GM12873 (cell line): ENCODE results near the gene PLCL1.

Experiments used
- TF ChIP-seq, protein P1 (sequence below): IDR thresholded peaks from 2 replicates; pipeline ENCODE4 v1.5.1; 2012; ENCODE audit warnings: low read depth, mild to moderate bottlenecking, moderate library complexity, low read length, control low read depth; ENCODE audit not compliant: insufficient read depth; ENCODE audit errors: missing control alignments

The PLCL1 gene

DNA sequence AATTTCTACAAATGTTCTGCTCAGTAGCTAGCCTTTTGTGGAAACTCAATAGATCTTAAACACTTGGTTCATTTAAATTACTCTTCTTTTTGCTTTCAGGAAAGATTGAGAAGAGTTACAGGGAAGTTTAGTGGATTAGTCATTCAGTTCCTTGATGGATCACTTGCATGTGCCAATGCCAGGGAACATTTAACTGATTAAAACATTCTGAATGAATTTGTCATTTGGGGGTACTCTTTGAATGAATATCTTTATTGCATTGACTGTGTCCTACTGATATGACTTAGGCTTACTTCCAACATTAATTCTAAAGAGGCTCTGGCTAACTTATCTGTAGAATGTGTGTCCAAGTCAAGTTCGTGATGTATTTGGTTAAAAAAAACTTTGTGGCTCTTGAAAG lies 199.8 kb downstream of the PLCL1 start:
- TF ChIP-seq, protein P1, sequence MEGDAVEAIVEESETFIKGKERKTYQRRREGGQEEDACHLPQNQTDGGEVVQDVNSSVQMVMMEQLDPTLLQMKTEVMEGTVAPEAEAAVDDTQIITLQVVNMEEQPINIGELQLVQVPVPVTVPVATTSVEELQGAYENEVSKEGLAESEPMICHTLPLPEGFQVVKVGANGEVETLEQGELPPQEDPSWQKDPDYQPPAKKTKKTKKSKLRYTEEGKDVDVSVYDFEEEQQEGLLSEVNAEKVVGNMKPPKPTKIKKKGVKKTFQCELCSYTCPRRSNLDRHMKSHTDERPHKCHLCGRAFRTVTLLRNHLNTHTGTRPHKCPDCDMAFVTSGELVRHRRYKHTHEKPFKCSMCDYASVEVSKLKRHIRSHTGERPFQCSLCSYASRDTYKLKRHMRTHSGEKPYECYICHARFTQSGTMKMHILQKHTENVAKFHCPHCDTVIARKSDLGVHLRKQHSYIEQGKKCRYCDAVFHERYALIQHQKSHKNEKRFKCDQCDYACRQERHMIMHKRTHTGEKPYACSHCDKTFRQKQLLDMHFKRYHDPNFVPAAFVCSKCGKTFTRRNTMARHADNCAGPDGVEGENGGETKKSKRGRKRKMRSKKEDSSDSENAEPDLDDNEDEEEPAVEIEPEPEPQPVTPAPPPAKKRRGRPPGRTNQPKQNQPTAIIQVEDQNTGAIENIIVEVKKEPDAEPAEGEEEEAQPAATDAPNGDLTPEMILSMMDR: no peak

DNA sequence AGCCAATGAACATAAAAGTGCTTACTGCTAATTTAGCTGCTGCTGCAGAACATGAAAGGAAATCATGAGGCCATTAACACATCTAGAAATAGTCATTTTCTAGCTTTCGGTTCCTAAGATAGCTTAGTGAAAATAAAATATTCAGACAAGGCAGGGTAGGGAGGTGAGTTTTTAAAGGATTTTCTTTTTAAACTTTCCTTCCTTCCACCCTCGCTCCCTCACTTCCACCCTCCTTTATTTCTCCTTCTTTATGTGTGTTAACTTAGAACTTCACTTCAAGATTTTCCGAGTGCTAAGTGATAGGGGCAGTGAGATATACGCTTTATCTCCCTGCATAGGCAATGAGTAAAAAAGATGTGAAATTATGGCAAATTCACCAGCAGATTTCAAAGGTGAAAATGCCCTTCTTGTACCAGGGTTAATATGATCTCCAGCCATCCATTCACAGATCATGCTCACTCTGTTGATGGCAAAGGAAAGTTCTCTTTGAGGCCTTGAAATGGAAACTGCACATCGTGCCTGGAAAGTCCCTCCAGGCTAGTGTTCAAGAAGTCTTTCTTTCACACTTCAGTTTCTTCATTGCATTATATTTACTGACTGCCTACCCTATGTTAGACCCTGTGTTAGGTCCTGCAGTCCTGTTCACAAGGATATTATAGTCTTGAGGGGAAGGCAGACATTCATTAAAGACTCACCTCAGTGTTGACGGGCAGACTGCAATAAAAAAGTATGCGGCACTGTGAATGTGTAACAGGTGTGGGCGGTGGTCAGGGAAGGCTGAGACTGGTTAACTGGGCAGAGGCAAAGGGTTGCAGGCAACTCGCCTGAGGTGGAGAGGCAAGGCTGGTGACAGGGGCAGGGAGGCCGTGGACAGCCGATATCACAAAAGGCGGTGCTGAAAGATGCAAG lies 200.8 kb downstream of the PLCL1 start:
- TF ChIP-seq, protein P1: no peak

DNA sequence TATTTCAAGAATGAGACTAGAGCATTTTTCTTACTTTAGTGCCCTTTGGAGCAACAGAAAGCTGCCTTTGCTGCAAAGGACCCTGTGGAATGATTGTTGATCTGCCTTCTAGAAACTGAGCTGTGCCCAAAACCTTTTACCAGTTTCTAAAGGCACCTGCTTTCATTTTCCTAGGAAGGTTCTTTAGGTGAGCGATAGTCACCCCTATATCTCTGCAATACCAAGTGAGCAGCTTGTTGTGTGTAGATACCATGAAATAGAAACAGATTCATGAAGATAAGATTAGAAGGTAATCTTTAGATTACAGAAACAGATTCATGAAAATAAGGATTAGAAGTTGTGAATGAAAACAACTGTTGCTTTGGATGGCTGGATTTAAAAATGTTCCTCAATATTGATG lies 202.3 kb downstream of the PLCL1 start:
- TF ChIP-seq, protein P1: no peak

DNA sequence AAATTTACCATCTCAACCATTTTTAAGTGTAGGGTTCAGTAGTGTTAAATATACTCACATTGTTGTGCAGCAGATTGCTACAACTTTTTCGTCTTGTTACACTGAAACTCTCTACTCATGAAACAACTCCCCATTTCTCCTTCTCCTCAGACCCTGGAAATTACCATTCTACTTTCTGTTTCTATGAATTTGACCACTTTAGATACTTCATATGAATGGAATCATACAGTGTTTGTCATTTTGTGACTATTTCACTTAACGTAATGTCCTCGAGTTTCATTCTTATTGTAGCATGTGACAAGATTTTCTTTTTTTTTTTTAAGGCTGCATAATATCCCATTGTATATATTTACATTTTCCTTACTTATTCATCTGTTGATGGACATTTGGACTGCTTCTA lies 203.8 kb downstream of the PLCL1 start:
- TF ChIP-seq, protein P1: no peak

DNA sequence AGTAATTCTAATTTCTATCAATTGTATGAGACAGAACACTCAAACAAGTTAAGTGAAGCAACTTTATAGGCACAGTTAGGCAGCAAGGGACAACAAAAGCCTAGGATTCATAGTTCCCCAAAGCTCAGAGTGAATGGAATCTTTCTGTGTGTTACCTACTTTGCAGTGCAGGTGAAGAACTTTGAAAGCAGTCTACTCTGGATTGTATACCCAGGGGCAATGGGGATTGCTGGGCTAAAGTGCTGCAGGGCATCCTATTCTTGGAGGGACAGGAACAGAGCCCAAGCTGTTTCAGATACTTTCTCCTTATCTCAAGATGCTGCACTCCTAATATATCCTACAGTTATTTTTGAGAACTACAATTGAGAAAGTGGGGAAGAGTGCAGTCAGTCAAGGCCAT lies 207.6 kb downstream of the PLCL1 start:
- TF ChIP-seq, protein P1: no peak

DNA sequence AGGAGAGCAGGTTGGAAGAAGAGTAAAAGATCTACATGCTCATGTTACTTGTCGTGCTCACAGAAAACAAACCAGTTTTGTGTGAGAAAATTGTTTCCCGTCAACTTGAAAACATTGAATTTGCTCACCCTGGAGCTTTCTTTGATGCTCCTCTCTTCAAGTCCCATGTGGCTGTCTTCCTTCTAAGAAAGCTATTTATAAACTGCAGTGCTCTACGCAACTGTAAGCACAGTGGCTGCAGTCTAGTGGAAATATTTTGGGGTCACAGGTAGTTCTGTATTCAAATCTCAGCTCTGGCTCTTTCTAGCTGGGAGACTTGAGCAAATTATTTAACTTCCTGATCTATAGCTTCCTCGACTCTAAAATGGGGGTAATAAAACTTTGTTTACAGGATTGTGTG lies 211.8 kb downstream of the PLCL1 start:
- TF ChIP-seq, protein P1: no peak

DNA sequence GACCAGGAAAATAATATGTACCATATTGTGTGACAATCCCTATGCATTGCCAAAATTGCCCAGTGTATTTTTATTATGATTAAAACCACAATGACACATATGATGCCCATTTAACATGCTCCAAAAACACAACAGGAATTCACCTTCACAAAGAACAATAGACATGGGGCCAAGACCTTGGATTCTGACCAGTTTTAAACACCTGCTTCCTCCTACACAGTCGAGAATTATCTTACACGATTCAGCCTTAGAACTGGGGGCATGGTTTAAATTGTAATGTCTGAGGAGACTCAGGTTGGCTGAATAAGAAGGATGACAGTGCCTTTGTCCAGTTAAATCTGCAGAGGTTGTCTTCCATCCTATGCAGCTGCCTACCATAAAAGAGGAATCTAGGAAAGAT lies 212.7 kb downstream of the PLCL1 start:
- TF ChIP-seq, protein P1: no peak
